HepG2 (cell line): ENCODE results near the gene ZNF749. TPM values are rescaled to one million over a fixed set of nuclear protein-coding genes. Genes with fewer than 3 reads are reported as not detected.

ENCODE experiments used
- ARNT2 ChIP-seq: sonication (generic); formaldehyde crosslinking; IDR thresholded peaks from 2 replicates; pipeline ENCODE4 v1.8.0; 2022; ENCODE audit warnings: mild to moderate bottlenecking, low read depth, missing genetic modification reagents, moderate library complexity
- ATF3 ChIP-seq: sonication (generic); formaldehyde crosslinking; IDR thresholded peaks from 2 replicates; pipeline ENCODE4 v1.4.0; 2020; ENCODE audit warnings: missing genetic modification reagents
- DR1 ChIP-seq: sonication (generic); formaldehyde crosslinking; IDR thresholded peaks from 2 replicates; pipeline ENCODE4 v1.8.0; 2021; ENCODE audit warnings: mild to moderate bottlenecking, missing genetic modification reagents, inconsistent platforms
- GZF1 ChIP-seq: sonication (generic); formaldehyde crosslinking; IDR thresholded peaks from 2 replicates; pipeline ENCODE4 v1.5.1; 2020; ENCODE audit warnings: mild to moderate bottlenecking, missing genetic modification reagents
- HDAC2 ChIP-seq: sonication (generic); formaldehyde crosslinking; IDR thresholded peaks from 2 replicates; pipeline ENCODE4 v1.4.0; 2020; ENCODE audit warnings: missing genetic modification reagents
- JUNB ChIP-seq: sonication (generic); formaldehyde crosslinking; IDR thresholded peaks from 2 replicates; pipeline ENCODE4 v1.8.0; 2022; ENCODE audit warnings: missing genetic modification reagents, mild to moderate bottlenecking, borderline replicate concordance
- NCOA5 ChIP-seq: sonication (generic); formaldehyde crosslinking; IDR thresholded peaks from 2 replicates; pipeline ENCODE4 v1.4.0; 2020; ENCODE audit warnings: missing genetic modification reagents
- NFE2L2 ChIP-seq: fragments of 150-350 bp; IDR thresholded peaks from 2 replicates; pipeline ENCODE4 v1.6.1; 2014; ENCODE audit warnings: low read length
- NFKBIZ ChIP-seq: IDR thresholded peaks from 2 replicates; pipeline ENCODE4 v1.6.1; 2018; ENCODE audit warnings: missing genetic modification reagents, missing compliant biosample characterization
- PHF21A ChIP-seq: sonication (generic); formaldehyde crosslinking; IDR thresholded peaks from 2 replicates; pipeline ENCODE4 v1.5.0; 2020; ENCODE audit warnings: mild to moderate bottlenecking, missing genetic modification reagents
- RFX3 ChIP-seq: IDR thresholded peaks from 2 replicates; pipeline ENCODE4 v1.6.1; 2016; ENCODE audit warnings: missing biosample characterization, missing genetic modification reagents
- RXRB ChIP-seq: IDR thresholded peaks from 2 replicates; pipeline ENCODE4 v1.6.1; 2016; ENCODE audit warnings: borderline replicate concordance, missing genetic modification reagents, missing compliant biosample characterization
- SCMH1 ChIP-seq: sonication (generic); formaldehyde crosslinking; IDR thresholded peaks from 2 replicates; pipeline ENCODE4 v1.9.0; 2021; ENCODE audit warnings: missing genetic modification reagents, mild to moderate bottlenecking, borderline replicate concordance
- SKI ChIP-seq: fragments of 450-650 bp; IDR thresholded peaks from one replicate; pipeline ENCODE4 v1.6.1; 2018; ENCODE audit warnings: mild to moderate bottlenecking; ENCODE audit not compliant: partially characterized antibody
- THYN1 ChIP-seq: sonication (generic); formaldehyde crosslinking; IDR thresholded peaks from 2 replicates; pipeline ENCODE4 v1.8.1; 2023; ENCODE audit warnings: low read depth, mild to moderate bottlenecking, moderate library complexity, missing genetic modification reagents, borderline replicate concordance
- ZBTB39 ChIP-seq: sonication (generic); formaldehyde crosslinking; IDR thresholded peaks from 2 replicates; pipeline ENCODE4 v1.5.0; 2020; ENCODE audit warnings: missing genetic modification reagents
- ZBTB8A ChIP-seq: sonication (generic); formaldehyde crosslinking; IDR thresholded peaks from 2 replicates; pipeline ENCODE4 v1.4.0; 2020; ENCODE audit warnings: mild to moderate bottlenecking, low read depth, missing genetic modification reagents, borderline replicate concordance
- ZNF383 ChIP-seq: sonication (generic); formaldehyde crosslinking; IDR thresholded peaks from 2 replicates; pipeline ENCODE4 v1.4.0; 2020; ENCODE audit warnings: missing genetic modification reagents, mild to moderate bottlenecking, borderline replicate concordance
- ZNF484 ChIP-seq: sonication (generic); formaldehyde crosslinking; IDR thresholded peaks from 2 replicates; pipeline ENCODE4 v1.5.1; 2020; ENCODE audit warnings: mild to moderate bottlenecking, low read depth, missing genetic modification reagents, borderline replicate concordance
- ZNF501 ChIP-seq: sonication (generic); formaldehyde crosslinking; IDR thresholded peaks from 2 replicates; pipeline ENCODE4 v1.5.1; 2020; ENCODE audit warnings: mild to moderate bottlenecking, moderate library complexity, missing genetic modification reagents
- ZNF788 ChIP-seq: sonication (generic); formaldehyde crosslinking; IDR thresholded peaks from 2 replicates; pipeline ENCODE4 v1.5.0; 2020; ENCODE audit warnings: mild to moderate bottlenecking, missing genetic modification reagents, borderline replicate concordance
- polyA plus RNA-seq, 8 experiments: library from polyadenylated mRNA; depleted of rRNA in 3 of 8; stranded (reverse) in 7 of 8; unstranded in 1 of 8; fragments of >200 nt; fragmentation: Illumina TruSeq in 4 of 8; extraction: Trizol in 4 of 8; gene quantifications; 2 replicates each; pipeline versions ENCODE4 v1.2.1 to v1.2.3, GENCODE V29; 2011 to 2016; ENCODE audit warnings: low read depth in 4 of 8, missing spikeins in 1 of 8, mixed read lengths in 1 of 8; ENCODE audit not compliant: insufficient read depth in 1 of 8
- total RNA-seq, 5 experiments: library from RNA; depleted of rRNA; stranded (reverse); fragments of >200 nt; fragmentation: Illumina TruSeq; extraction: Trizol; gene quantifications; 2 replicates each; pipeline ENCODE4 v1.2.3, GENCODE V29; 2016; ENCODE audit warnings: low read depth in 1 of 5
- TF ChIP-seq, protein P1 (sequence below): sonication (generic); formaldehyde crosslinking; IDR thresholded peaks from 2 replicates; pipeline ENCODE4 v1.5.0; 2020; ENCODE audit warnings: missing genetic modification reagents, mild to moderate bottlenecking, borderline replicate concordance
- TF ChIP-seq, protein P2 (sequence below): sonication (generic); formaldehyde crosslinking; IDR thresholded peaks from 2 replicates; pipeline ENCODE4 v1.5.1; 2020; ENCODE audit warnings: mild to moderate bottlenecking, moderate library complexity, missing genetic modification reagents
- TF ChIP-seq, protein P3 (sequence below): sonication (generic); formaldehyde crosslinking; IDR thresholded peaks from 2 replicates; pipeline ENCODE4 v1.5.0; 2020; ENCODE audit warnings: missing genetic modification reagents

ZNF749 gene
- total and polyA plus RNA-seq, 2 of the 13 experiments (the other 11 are each of a cell fraction or from before 2014, with no cell fraction given), result 18.9 to 21.0 TPM

DNA sequence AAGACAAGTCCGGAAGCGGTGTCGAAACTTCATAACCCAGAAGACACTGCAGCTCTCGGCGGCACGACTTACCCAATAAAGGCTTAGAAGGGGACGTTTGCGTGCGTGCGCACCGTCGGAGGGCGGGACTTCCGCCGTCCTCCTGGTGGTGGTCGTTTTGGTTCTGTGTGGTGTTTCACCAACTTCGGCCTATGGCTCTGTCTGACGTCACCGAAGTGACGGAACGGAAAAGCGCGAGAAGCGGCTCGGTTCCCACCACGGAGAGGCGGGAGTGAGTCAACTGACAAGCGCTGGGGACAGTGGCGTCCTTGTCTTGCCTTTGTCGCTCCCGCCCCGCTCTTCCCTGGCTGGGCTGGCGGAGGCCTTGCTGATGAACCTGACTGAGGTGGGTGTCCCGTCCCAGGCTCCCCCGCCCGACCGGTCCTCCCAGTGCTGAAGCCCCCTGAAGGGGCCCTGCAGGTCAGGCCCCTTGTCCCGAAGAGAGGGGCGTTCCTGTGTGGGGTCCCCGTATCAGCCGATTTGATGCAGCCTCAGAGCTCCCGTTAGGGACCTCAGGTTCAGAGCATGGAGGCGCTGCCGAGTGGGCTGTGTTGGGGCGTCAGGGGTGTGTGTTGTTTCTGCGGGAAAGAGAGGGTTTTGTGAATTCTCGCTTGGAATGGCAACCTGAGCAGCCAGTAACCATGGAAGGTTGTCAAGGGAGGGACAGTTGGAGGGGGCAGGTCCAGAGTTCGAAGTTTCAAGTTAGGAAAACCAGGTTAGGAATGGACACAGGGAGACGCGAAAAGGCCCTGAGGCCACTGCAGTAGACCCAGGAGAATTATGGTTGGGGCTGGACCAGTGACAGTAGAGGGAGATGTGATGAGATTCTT, 45.2 kb upstream of the ZNF749 start, which contains the start of gene ZNF548 (continued):
- TF ChIP-seq THYN1 (CRISPR knock-in tag), result no peak
- TF ChIP-seq GZF1, result 0 out of 2 replicates have a peak, but pooled peaks have one; percentile 73
- TF ChIP-seq ATF3 (CRISPR knock-in tag), result peak; percentile 45; the same call in 1 of the 2 replicates
- no peak for TF ChIP-seq ZNF484 (CRISPR knock-in tag)
- TF ChIP-seq RFX3 (CRISPR knock-in tag), result 0 out of 2 replicates have a peak, but pooled peaks have one; percentile 32
- no peak for TF ChIP-seq SKI
- no peak; the same call in 1 of the 2 replicates for TF ChIP-seq NFKBIZ
- no peak for TF ChIP-seq ZBTB8A (CRISPR knock-in tag)
- TF ChIP-seq JUNB, result no peak; the same call in 1 of the 2 replicates
- TF ChIP-seq NFE2L2, result no peak
- TF ChIP-seq ZNF501 (CRISPR knock-in tag), result peak; percentile 89
- TF ChIP-seq ZBTB39 (CRISPR knock-in tag), result 0 out of 2 replicates have a peak, but pooled peaks have one; percentile 14
- TF ChIP-seq NCOA5 (CRISPR knock-in tag), result no peak
- no peak; the same call in 1 of the 2 replicates for TF ChIP-seq ZNF788 (CRISPR knock-in tag)
- TF ChIP-seq RXRB, result peak; percentile 29; the same call in 1 of the 2 replicates
- TF ChIP-seq, protein P1, sequence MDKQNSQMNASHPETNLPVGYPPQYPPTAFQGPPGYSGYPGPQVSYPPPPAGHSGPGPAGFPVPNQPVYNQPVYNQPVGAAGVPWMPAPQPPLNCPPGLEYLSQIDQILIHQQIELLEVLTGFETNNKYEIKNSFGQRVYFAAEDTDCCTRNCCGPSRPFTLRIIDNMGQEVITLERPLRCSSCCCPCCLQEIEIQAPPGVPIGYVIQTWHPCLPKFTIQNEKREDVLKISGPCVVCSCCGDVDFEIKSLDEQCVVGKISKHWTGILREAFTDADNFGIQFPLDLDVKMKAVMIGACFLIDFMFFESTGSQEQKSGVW (CRISPR knock-in tag), result no peak
- TF ChIP-seq ARNT2 (CRISPR knock-in tag), result 0 out of 2 replicates have a peak, but pooled peaks have one; percentile 43
- no peak for TF ChIP-seq ZNF383
- TF ChIP-seq, protein P2, sequence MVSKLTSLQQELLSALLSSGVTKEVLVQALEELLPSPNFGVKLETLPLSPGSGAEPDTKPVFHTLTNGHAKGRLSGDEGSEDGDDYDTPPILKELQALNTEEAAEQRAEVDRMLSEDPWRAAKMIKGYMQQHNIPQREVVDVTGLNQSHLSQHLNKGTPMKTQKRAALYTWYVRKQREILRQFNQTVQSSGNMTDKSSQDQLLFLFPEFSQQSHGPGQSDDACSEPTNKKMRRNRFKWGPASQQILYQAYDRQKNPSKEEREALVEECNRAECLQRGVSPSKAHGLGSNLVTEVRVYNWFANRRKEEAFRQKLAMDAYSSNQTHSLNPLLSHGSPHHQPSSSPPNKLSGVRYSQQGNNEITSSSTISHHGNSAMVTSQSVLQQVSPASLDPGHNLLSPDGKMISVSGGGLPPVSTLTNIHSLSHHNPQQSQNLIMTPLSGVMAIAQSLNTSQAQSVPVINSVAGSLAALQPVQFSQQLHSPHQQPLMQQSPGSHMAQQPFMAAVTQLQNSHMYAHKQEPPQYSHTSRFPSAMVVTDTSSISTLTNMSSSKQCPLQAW (CRISPR knock-in tag), result peak; percentile 75
- TF ChIP-seq PHF21A (CRISPR knock-in tag), result no peak
- no peak for TF ChIP-seq DR1 (CRISPR knock-in tag)
- no peak for TF ChIP-seq SCMH1
- TF ChIP-seq, protein P3, sequence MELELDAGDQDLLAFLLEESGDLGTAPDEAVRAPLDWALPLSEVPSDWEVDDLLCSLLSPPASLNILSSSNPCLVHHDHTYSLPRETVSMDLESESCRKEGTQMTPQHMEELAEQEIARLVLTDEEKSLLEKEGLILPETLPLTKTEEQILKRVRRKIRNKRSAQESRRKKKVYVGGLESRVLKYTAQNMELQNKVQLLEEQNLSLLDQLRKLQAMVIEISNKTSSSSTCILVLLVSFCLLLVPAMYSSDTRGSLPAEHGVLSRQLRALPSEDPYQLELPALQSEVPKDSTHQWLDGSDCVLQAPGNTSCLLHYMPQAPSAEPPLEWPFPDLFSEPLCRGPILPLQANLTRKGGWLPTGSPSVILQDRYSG, result no peak
- peak; percentile 50 for TF ChIP-seq HDAC2 (CRISPR knock-in tag)
